Measurements from ENCODE around the gene NLRP1.
A peak's percentile ranks its signal among the peaks of the same experiment; 100 is the strongest.

NLRP1 gene

DNA sequence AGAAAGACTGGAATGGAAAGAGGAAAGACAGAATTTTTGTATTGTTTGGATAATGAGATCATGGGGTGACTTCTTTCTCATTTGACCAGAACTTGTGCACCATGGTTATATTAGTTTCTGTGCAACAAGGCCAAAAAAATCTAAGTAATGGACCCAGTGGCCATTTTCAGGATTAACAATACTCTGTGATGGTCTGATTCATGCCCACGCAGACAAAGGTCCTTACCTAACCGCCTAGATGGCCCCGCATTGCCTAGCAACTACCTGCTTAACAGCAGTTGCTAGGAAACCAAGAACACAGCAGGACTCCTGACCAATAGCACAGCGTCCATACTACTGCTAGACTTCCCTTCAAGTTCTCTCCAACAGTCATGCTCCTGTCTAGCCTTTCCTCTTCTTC is 75.5 kb downstream of the NLRP1 start:
- H3K27ac ChIP-seq (ENCODE audit: low read length): no peak overlapping the region
- DNase-seq: no peak
- TF ChIP-seq EZH2 (IDR thresholded peaks at IDR 0.05; ENCODE audit: borderline replicate concordance, low read depth, low read length, severe bottlenecking): no peak
- TF ChIP-seq, protein P1, sequence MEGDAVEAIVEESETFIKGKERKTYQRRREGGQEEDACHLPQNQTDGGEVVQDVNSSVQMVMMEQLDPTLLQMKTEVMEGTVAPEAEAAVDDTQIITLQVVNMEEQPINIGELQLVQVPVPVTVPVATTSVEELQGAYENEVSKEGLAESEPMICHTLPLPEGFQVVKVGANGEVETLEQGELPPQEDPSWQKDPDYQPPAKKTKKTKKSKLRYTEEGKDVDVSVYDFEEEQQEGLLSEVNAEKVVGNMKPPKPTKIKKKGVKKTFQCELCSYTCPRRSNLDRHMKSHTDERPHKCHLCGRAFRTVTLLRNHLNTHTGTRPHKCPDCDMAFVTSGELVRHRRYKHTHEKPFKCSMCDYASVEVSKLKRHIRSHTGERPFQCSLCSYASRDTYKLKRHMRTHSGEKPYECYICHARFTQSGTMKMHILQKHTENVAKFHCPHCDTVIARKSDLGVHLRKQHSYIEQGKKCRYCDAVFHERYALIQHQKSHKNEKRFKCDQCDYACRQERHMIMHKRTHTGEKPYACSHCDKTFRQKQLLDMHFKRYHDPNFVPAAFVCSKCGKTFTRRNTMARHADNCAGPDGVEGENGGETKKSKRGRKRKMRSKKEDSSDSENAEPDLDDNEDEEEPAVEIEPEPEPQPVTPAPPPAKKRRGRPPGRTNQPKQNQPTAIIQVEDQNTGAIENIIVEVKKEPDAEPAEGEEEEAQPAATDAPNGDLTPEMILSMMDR (IDR thresholded peaks at IDR 0.05; ENCODE audit: borderline replicate concordance, extremely low read depth, low read length, poor library complexity, severe bottlenecking): no peak
- no peak overlapping the region for H3K4me2 ChIP-seq (ENCODE audit: insufficient read depth, low read length)
- no peak overlapping the region for H3K4me3 ChIP-seq (ENCODE audit: low read depth in 1 of 2, low read length in 2 of 2)
- ATAC-seq (ENCODE audit: insufficient read depth, low read depth): no peak
- no peaks in the 10 kb centered on the region for H4K20me1 ChIP-seq (ENCODE audit: insufficient read depth, low read length)
- no peaks in the 10 kb centered on the region for H3K79me2 ChIP-seq (ENCODE audit: insufficient read depth, low read length)
- H3K4me1 ChIP-seq (ENCODE audit: insufficient read depth, low read length): peaks cover 6% of the 10 kb centered on the region
- H2AFZ ChIP-seq (ENCODE audit: low read depth, low read length): no peak overlapping the region
- no peaks in the 10 kb centered on the region for H3K36me3 ChIP-seq (ENCODE audit: insufficient read depth, low read length)
- H3K9ac ChIP-seq (ENCODE audit: low read depth, low read length): no peak overlapping the region
- no peaks in the 10 kb centered on the region for H3K27me3 ChIP-seq (ENCODE audit: insufficient read depth, low read length, poor library complexity)
- no peaks in the 10 kb centered on the region for H3K9me3 ChIP-seq (ENCODE audit: insufficient read depth, low read length, severe bottlenecking)

DNA sequence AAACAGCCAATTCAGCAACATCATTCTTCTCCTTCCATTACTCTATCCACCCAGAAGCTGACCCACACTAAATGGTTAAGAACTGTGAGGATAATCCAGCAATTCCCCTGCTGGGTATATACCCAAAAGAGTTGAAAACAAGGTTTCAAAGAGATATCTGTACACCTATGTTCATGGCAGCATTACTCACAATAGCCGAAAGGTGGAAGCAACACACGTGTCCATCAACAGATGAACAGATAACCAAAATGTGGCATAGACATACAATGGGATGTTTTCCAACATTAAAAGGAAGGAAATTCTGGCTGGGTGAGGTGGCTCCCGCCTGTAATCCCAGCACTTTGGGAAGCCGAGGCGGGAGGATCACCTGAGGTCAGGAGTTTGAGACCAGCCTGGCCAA is 78.0 kb downstream of the NLRP1 start:
- Histone ChIP-seq H3K4me3 (ENCODE audit: low read depth in 1 of 2, low read length in 2 of 2) (no peak overlapping the region), H3K36me3 (ENCODE audit: insufficient read depth, low read length) (no peaks in the 10 kb centered on the region), H3K4me1 (ENCODE audit: insufficient read depth, low read length) (peaks cover 4% of the 10 kb centered on the region), H4K20me1 (ENCODE audit: insufficient read depth, low read length) (no peaks in the 10 kb centered on the region; the same call in 1 of the 2 replicates), H2AFZ (ENCODE audit: low read depth, low read length) (no peak overlapping the region), H3K9ac (ENCODE audit: low read depth, low read length) (no peak overlapping the region), H3K4me2 (ENCODE audit: insufficient read depth, low read length) (no peak overlapping the region), H3K27me3 (ENCODE audit: insufficient read depth, low read length, poor library complexity) (no peaks in the 10 kb centered on the region), H3K79me2 (ENCODE audit: insufficient read depth, low read length) (no peaks in the 10 kb centered on the region), H3K9me3 (ENCODE audit: insufficient read depth, low read length, severe bottlenecking) (no peaks in the 10 kb centered on the region), H3K27ac (ENCODE audit: low read length) (no peak overlapping the region)
- no peak for ATAC-seq (ENCODE audit: insufficient read depth, low read depth)
- TF ChIP-seq, protein P1 (IDR thresholded peaks at IDR 0.05; ENCODE audit: borderline replicate concordance, extremely low read depth, low read length, poor library complexity, severe bottlenecking): no peak
- no peak for TF ChIP-seq EZH2 (IDR thresholded peaks at IDR 0.05; ENCODE audit: borderline replicate concordance, low read depth, low read length, severe bottlenecking)
- no peak for DNase-seq

DNA sequence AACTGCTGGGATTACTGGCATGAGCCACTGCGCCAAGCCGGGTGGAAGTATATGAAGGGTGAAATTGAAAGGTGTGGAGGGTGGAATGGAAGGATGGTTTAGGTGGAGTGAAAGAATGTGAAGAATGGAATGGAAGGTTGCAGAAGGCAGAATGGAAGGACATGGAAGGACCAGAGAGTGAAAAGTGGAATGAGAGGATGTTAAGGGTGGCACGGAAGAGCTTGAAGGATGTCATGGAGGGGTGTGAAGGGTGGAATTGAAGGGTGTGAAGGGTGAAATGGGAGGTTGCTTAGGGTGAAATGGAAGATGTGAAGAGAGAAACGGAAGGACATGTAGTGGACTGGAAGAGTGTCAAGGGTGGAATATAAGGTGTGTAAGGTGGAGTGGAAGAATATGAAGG is 81.8 kb downstream of the NLRP1 start:
- Histone ChIP-seq H4K20me1 (ENCODE audit: insufficient read depth, low read length) (no peaks in the 10 kb centered on the region; the same call in 1 of the 2 replicates), H3K27ac (ENCODE audit: low read length) (no peak overlapping the region), H3K9me3 (ENCODE audit: insufficient read depth, low read length, severe bottlenecking) (no peaks in the 10 kb centered on the region), H3K9ac (ENCODE audit: low read depth, low read length) (no peak overlapping the region), H3K79me2 (ENCODE audit: insufficient read depth, low read length) (no peaks in the 10 kb centered on the region), H3K27me3 (ENCODE audit: insufficient read depth, low read length, poor library complexity) (no peaks in the 10 kb centered on the region), H2AFZ (ENCODE audit: low read depth, low read length) (no peak overlapping the region), H3K4me3 (ENCODE audit: low read depth in 1 of 2, low read length in 2 of 2) (no peak overlapping the region), H3K36me3 (ENCODE audit: insufficient read depth, low read length) (no peaks in the 10 kb centered on the region), H3K4me2 (ENCODE audit: insufficient read depth, low read length) (no peak overlapping the region), H3K4me1 (ENCODE audit: insufficient read depth, low read length) (peaks cover 20% of the 10 kb centered on the region)
- no peak for DNase-seq
- no peak for TF ChIP-seq EZH2 (IDR thresholded peaks at IDR 0.05; ENCODE audit: borderline replicate concordance, low read depth, low read length, severe bottlenecking)
- TF ChIP-seq, protein P1 (IDR thresholded peaks at IDR 0.05; ENCODE audit: borderline replicate concordance, extremely low read depth, low read length, poor library complexity, severe bottlenecking): no peak
- ATAC-seq (ENCODE audit: insufficient read depth, low read depth): no peak

DNA sequence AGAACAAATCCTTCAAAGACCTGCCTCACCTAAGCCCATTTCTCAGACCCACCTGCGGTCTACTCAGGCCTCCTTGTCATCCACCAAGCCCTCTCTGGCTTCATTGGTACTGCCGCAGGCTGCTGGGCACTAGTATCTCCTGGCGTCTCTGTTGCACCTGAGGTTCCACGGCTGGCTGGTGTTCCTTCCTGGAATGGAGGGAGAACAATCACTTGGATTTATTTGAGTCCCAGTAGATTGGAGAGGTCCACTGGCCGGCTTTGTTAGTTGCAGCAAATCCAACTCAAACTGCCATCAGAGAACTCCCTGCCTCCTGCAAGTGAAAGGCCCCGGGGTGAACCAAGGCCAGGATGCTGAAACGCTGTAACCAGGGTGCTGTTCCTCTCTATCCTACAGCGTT is 82.6 kb downstream of the NLRP1 start:
- Histone ChIP-seq H3K36me3 (ENCODE audit: insufficient read depth, low read length) (no peaks in the 10 kb centered on the region), H3K4me3 (ENCODE audit: low read depth in 1 of 2, low read length in 2 of 2) (no peak overlapping the region; a peak in 1 of 4 replicates), H3K27ac (ENCODE audit: low read length) (no peak overlapping the region), H3K9ac (ENCODE audit: low read depth, low read length) (peak overlapping the region; percentile 55; the same call in 1 of the 2 replicates), H3K4me2 (ENCODE audit: insufficient read depth, low read length) (peak overlapping the region; percentile 87), H4K20me1 (ENCODE audit: insufficient read depth, low read length) (no peaks in the 10 kb centered on the region; the same call in 1 of the 2 replicates), H3K27me3 (ENCODE audit: insufficient read depth, low read length, poor library complexity) (no peaks in the 10 kb centered on the region), H3K79me2 (ENCODE audit: insufficient read depth, low read length) (no peaks in the 10 kb centered on the region), H3K9me3 (ENCODE audit: insufficient read depth, low read length, severe bottlenecking) (no peaks in the 10 kb centered on the region), H2AFZ (ENCODE audit: low read depth, low read length) (no peak overlapping the region), H3K4me1 (ENCODE audit: insufficient read depth, low read length) (peaks cover 20% of the 10 kb centered on the region)
- ATAC-seq (ENCODE audit: insufficient read depth, low read depth): no peak
- no peak for DNase-seq
- TF ChIP-seq, protein P1 (IDR thresholded peaks at IDR 0.05; ENCODE audit: borderline replicate concordance, extremely low read depth, low read length, poor library complexity, severe bottlenecking): no peak
- no peak for TF ChIP-seq EZH2 (IDR thresholded peaks at IDR 0.05; ENCODE audit: borderline replicate concordance, low read depth, low read length, severe bottlenecking)

Measured in DND-41 (cell line).